Peyer's patch (tissue), 4 donors: ENCODE data around the gene PACS2.

ENCODE experiments used
- POLR2A ChIP-seq, 2 donors: fragments of 450-650 bp; IDR thresholded peaks; one replicate each; pipeline ENCODE4 v1.5.1; 2017; ENCODE audit warnings: antibody characterized with exemption in 2 of 2, mild to moderate bottlenecking in 2 of 2, moderate library complexity in 2 of 2
- TF ChIP-seq, protein P1 (sequence below), 6 experiments: fragments of 450-650 bp in 4 of 6; fragments of 200-600 bp in 2 of 6; sonication (generic) in 1 of 6; IDR thresholded peaks; one replicate each; pipeline ENCODE4 v1.5.1; 2017 to 2019; ENCODE audit warnings: antibody characterized with exemption in 6 of 6, mild to moderate bottlenecking in 3 of 6, moderate library complexity in 1 of 6

DNA sequence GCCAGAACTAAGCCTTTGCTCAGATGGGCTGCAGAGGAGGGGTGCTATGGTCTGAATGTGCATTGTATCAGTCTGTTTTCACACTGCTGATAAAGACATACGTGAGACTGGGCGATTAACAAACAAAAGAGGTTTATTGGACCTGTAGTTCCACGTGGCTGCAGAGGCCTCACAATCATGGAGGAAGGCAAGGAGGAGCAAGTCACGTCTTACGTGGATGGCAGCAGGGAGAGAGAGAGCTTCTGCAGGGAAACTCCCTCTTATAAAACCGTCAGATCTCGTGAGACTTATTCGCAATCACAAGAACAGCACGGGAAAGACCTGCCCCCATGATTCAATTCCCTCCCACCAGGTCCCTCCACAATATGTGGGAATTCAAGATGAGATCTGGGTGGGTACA is 10.0 kb upstream of the PACS2 start:
- TF ChIP-seq POLR2A (IDR thresholded peaks at IDR 0.05): no peak
- TF ChIP-seq, protein P1, sequence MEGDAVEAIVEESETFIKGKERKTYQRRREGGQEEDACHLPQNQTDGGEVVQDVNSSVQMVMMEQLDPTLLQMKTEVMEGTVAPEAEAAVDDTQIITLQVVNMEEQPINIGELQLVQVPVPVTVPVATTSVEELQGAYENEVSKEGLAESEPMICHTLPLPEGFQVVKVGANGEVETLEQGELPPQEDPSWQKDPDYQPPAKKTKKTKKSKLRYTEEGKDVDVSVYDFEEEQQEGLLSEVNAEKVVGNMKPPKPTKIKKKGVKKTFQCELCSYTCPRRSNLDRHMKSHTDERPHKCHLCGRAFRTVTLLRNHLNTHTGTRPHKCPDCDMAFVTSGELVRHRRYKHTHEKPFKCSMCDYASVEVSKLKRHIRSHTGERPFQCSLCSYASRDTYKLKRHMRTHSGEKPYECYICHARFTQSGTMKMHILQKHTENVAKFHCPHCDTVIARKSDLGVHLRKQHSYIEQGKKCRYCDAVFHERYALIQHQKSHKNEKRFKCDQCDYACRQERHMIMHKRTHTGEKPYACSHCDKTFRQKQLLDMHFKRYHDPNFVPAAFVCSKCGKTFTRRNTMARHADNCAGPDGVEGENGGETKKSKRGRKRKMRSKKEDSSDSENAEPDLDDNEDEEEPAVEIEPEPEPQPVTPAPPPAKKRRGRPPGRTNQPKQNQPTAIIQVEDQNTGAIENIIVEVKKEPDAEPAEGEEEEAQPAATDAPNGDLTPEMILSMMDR (IDR thresholded peaks at IDR 0.05): no peak
